Caco-2 (cell line): ENCODE results near the gene WDR45B. TPM values are rescaled to one million over a fixed set of nuclear protein-coding genes. Genes with fewer than 3 reads are reported as not detected.

Experiments used
- BruUV-seq: library from RNA; stranded (reverse); fragments of 400-500 nt; replicated peaks from 2 replicates; lab custom pipeline; 2021; lab: Mats Ljungman, UMichigan
- CTCF ChIA-PET: fragments of 300-600 bp; sonication (Branson Sonifier 250); formaldehyde crosslinking; loops from one replicate; lab custom pipeline; 2022; ENCODE audit warnings: antibody characterized with exemption; lab: Charles Lee
- POLR2A ChIA-PET: fragments of 300-600 bp; sonication (Branson Sonifier 250); formaldehyde crosslinking; loops from one replicate; lab custom pipeline; 2022; ENCODE audit warnings: antibody characterized with exemption; lab: Charles Lee
- DNase-seq, 2 experiments: peaks; one replicate each; pipeline versions ENCODE4 v3.0.0 to v3.0.0-alpha.2; 2020 to 2022
- H3K27me3 ChIP-seq: replicated peaks from 2 replicates; pipeline ENCODE4 v1.6.0; 2011; ENCODE audit warnings: low read length; ENCODE audit not compliant: control insufficient read depth, insufficient read depth
- H3K36me3 ChIP-seq: 2 replicates; pipeline ENCODE4 v1.5.1; 2011; ENCODE audit warnings: low read length; ENCODE audit not compliant: control insufficient read depth, insufficient read depth
- H3K4me1 ChIP-seq: fragments of 250-450 bp; sonication (Bioruptor Pico); 2 replicates; pipeline ENCODE4 v1.5.1; 2020; ENCODE audit warnings: mild to moderate bottlenecking
- H3K4me3 ChIP-seq: 2 replicates; pipeline ENCODE4 v1.5.1; 2011; ENCODE audit warnings: low read depth, mild to moderate bottlenecking, control low read depth, low read length
- H3K9me3 ChIP-seq: fragments of 250-450 bp; sonication (Bioruptor Pico); 2 replicates; pipeline ENCODE4 v1.5.1; 2020; ENCODE audit warnings: mild to moderate bottlenecking, moderate library complexity
- H3K27ac Mint-ChIP-seq: one replicate; pipeline ENCODE4 v1.8.0; 2022; ENCODE audit warnings: mixed read lengths; ENCODE audit not compliant: unreplicated experiment
- H3K27me3 Mint-ChIP-seq: one replicate; pipeline ENCODE4 v1.8.0; 2022; ENCODE audit warnings: mixed read lengths; ENCODE audit not compliant: insufficient read depth, unreplicated experiment
- H3K36me3 Mint-ChIP-seq: one replicate; pipeline ENCODE4 v1.8.0; 2022; ENCODE audit warnings: mild to moderate bottlenecking, mixed read lengths; ENCODE audit not compliant: insufficient read depth, unreplicated experiment
- H3K4me1 Mint-ChIP-seq: one replicate; pipeline ENCODE4 v1.8.0; 2022; ENCODE audit warnings: low read depth, mixed read lengths; ENCODE audit not compliant: unreplicated experiment
- H3K4me3 Mint-ChIP-seq: one replicate; pipeline ENCODE4 v1.8.0; 2022; ENCODE audit warnings: mild to moderate bottlenecking, moderate library complexity, mixed read lengths; ENCODE audit not compliant: unreplicated experiment
- H3K9me3 Mint-ChIP-seq: one replicate; pipeline ENCODE4 v1.8.0; 2022; ENCODE audit warnings: mixed read lengths; ENCODE audit not compliant: unreplicated experiment
- CTCF ChIP-seq, 2 experiments: fragments of 200-600 bp in 1 of 2; IDR thresholded peaks; 1 replicate in 1 of 2; 2 replicates in 1 of 2; pipeline versions ENCODE4 v1.5.1 to v1.8.0; 2011 to 2022; ENCODE audit warnings: antibody characterized with exemption in 1 of 2, control low read depth in 1 of 2, inconsistent platforms in 1 of 2, low read depth in 1 of 2, low read length in 1 of 2, mild to moderate bottlenecking in 1 of 2, moderate library complexity in 1 of 2; ENCODE audit not compliant: insufficient read depth in 1 of 2, severe bottlenecking in 1 of 2, unreplicated experiment in 1 of 2
- intact Hi-C: fragments of 100-400 bp; cut with micrococcal nuclease; formaldehyde crosslinking; loops from one replicate; pipeline ENCODE4 v1.10.0; 2022; ENCODE audit not compliant: unreplicated experiment
- total RNA-seq: library from RNA; stranded (reverse); gene quantifications from 2 replicates; pipeline ENCODE4 v1.2.3, GENCODE V29; 2022

Gene WDR45B
- total RNA-seq, 1 experiment from 2014 or later = 106 TPM

- Mint-ChIP-seq H3K36me3 (peaks cover 97% of the 10 kb centered on the region), H3K9me3 (no peaks in the 10 kb centered on the region), H3K4me1 (no peaks in the 10 kb centered on the region), H3K27me3 (no peaks in the 10 kb centered on the region), H3K27ac (peak overlapping the region; percentile 21), H3K4me3 (no peak overlapping the region)
- Histone ChIP-seq H3K27me3 (no peaks in the 10 kb centered on the region), H3K9me3 (no peaks in the 10 kb centered on the region), H3K36me3 (peaks cover 4% of the 10 kb centered on the region), H3K4me3 (no peak overlapping the region), H3K4me1 (no peaks in the 10 kb centered on the region)
- no peak for TF ChIP-seq CTCF (IDR thresholded peaks at IDR 0.05; ENCODE audit: insufficient read depth in 1 of 2, low read depth in 1 of 2, low read length in 1 of 2, severe bottlenecking in 1 of 2, unreplicated experiment in 1 of 2)
- BruUV-seq = no TSS peak
- POLR2A ChIA-PET = no interaction called here
- no peak for DNase-seq
- intact Hi-C loops = no loop called here
- CTCF ChIA-PET = no interaction called here
These were observed 24.5 kb downstream of the WDR45B start for GRCh38 chr17:82623707-82624106.

- no peaks in the 10 kb centered on the region for H3K4me1 Mint-ChIP-seq
- Histone ChIP-seq H3K4me1 (no peaks in the 10 kb centered on the region), H3K36me3 (peaks cover 7% of the 10 kb centered on the region), H3K4me3 (no peak overlapping the region), H3K27me3 (no peaks in the 10 kb centered on the region), H3K9me3 (no peaks in the 10 kb centered on the region)
- TF ChIP-seq CTCF (IDR thresholded peaks at IDR 0.05; ENCODE audit: insufficient read depth in 1 of 2, low read depth in 1 of 2, low read length in 1 of 2, severe bottlenecking in 1 of 2, unreplicated experiment in 1 of 2) = no peak
- DNase-seq = no peak
- H3K36me3 Mint-ChIP-seq = peaks cover 100% of the 10 kb centered on the region
- ChIA-PET CTCF (no interaction called here), POLR2A (no interaction called here)
- H3K27ac Mint-ChIP-seq = no peak overlapping the region
- H3K9me3 Mint-ChIP-seq = no peaks in the 10 kb centered on the region
- H3K27me3 Mint-ChIP-seq = no peaks in the 10 kb centered on the region
- no TSS peak for BruUV-seq
- no peak overlapping the region for H3K4me3 Mint-ChIP-seq
- intact Hi-C loops = no loop called here
These were observed 28.6 kb downstream of the WDR45B start for GRCh38 chr17:82619641-82620040.

- BruUV-seq = no TSS peak
- CTCF ChIA-PET = interaction anchor here (0.5 kb wide), 1 partner anchor 90 kb away, joined by 3 read pairs; no protein-coding TSS in a partner anchor
- Histone ChIP-seq H3K27me3 (no peaks in the 10 kb centered on the region), H3K4me1 (no peaks in the 10 kb centered on the region), H3K36me3 (peaks cover 7% of the 10 kb centered on the region), H3K9me3 (no peaks in the 10 kb centered on the region), H3K4me3 (no peak overlapping the region)
- DNase-seq = no peak
- Mint-ChIP-seq H3K9me3 (no peaks in the 10 kb centered on the region), H3K27ac (peak overlapping the region; percentile 33), H3K4me3 (no peak overlapping the region), H3K27me3 (no peaks in the 10 kb centered on the region), H3K36me3 (peaks cover 100% of the 10 kb centered on the region), H3K4me1 (no peaks in the 10 kb centered on the region)
- TF ChIP-seq CTCF (IDR thresholded peaks at IDR 0.05; ENCODE audit: insufficient read depth in 1 of 2, low read depth in 1 of 2, low read length in 1 of 2, severe bottlenecking in 1 of 2, unreplicated experiment in 1 of 2) = no peak
- intact Hi-C loops = no loop called here
- POLR2A ChIA-PET = no interaction called here
These were observed 29.0 kb downstream of the WDR45B start for GRCh38 chr17:82619211-82619610.
